ENCODE data around the gene PIM2.
A peak's percentile ranks its signal among the peaks of the same experiment; 100 is the strongest.

PIM2 gene

GRCh38 chrX:48899078-48899410 is 19.8 kb downstream of the PIM2 start:
- no peak for TF ChIP-seq CTCF (IDR thresholded peaks at IDR 0.05; ENCODE audit: insufficient read depth, low read depth, low read length, missing control alignments)
- DNase-seq (ENCODE audit: low read depth), result no peak
- H3K4me3 ChIP-seq (ENCODE audit: low read depth, low read length), result peak overlapping the region; percentile 61

- no peak for TF ChIP-seq CTCF (IDR thresholded peaks at IDR 0.05; ENCODE audit: insufficient read depth, low read depth, low read length, missing control alignments)
- peak within 1 kb of the TSS; percentile 73 for H3K4me3 ChIP-seq (ENCODE audit: low read depth, low read length)
- peak; percentile 96 for DNase-seq (ENCODE audit: low read depth)
Observed at GRCh38 chrX:48897625-48898306, 21.1 kb downstream of the PIM2 start, which contains the start of the genes PQBP1 and TIMM17B. Gene PQBP1 (plus strand): TSS chrX:48897930. CDS start chrX:48898510, 580 bp downstream. Gene TIMM17B (minus strand): TSS chrX:48897768. CDS start chrX:48897749, 19 bp downstream.

- TF ChIP-seq CTCF (IDR thresholded peaks at IDR 0.05; ENCODE audit: insufficient read depth, low read depth, low read length, missing control alignments), result no peak
- H3K4me3 ChIP-seq (ENCODE audit: low read depth, low read length), result peak overlapping the region; percentile 73
- DNase-seq (ENCODE audit: low read depth), result peak; percentile 71
Observed at GRCh38 chrX:48897157-48897624, 21.6 kb downstream of the PIM2 start.

- DNase-seq (ENCODE audit: low read depth), result no peak
- TF ChIP-seq CTCF (IDR thresholded peaks at IDR 0.05; ENCODE audit: insufficient read depth, low read depth, low read length, missing control alignments), result no peak
Observed at GRCh38 chrX:48896611-48897011, 22.2 kb downstream of the PIM2 start.

GRCh38 chrX:48894891-48895290 is 23.9 kb downstream of the PIM2 start:
- no peak overlapping the region for H3K4me3 ChIP-seq (ENCODE audit: low read depth, low read length)
- DNase-seq (ENCODE audit: low read depth), result no peak
- no peak for TF ChIP-seq CTCF (IDR thresholded peaks at IDR 0.05; ENCODE audit: insufficient read depth, low read depth, low read length, missing control alignments)

More at GRCh38 chrX:48896611-48897011, 22.2 kb downstream of the PIM2 start:
- peak overlapping the region; percentile 73 for H3K4me3 ChIP-seq (ENCODE audit: low read depth, low read length)

GRCh38 chrX:48893556-48894348 is 25.1 kb downstream of the PIM2 start:
- DNase-seq (ENCODE audit: low read depth), result no peak
- no peak for TF ChIP-seq CTCF (IDR thresholded peaks at IDR 0.05; ENCODE audit: insufficient read depth, low read depth, low read length, missing control alignments)
- no peak overlapping the region for H3K4me3 ChIP-seq (ENCODE audit: low read depth, low read length)
